Embryonic facial prominence (tissue), 1 donor: ENCODE results near the gene ATP13A4.

Source experiments
- DNase-seq: peaks from one replicate; pipeline ENCODE4 v3.0.0-alpha.2; 2016; ENCODE audit errors: extremely low spot score

The ATP13A4 gene

DNA sequence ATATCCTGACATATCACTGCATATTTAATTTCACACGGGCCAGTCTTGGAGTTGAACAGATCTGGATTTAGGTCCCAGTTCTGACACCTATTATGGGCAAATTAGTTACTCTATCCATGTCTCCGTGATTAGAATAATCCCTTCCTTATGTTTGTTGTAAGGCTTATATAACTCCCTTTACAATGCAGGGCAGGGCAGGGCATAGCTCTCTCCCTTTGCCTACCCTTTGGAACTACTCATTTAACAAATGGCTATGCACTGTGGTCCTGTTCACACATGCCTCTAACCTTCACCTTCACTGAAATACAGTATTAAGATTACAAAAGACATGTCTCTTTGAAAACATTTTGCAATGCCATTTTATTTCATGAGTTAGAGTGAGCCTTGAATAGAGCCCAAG lies 151.4 kb downstream of the ATP13A4 start:
- no peak for DNase-seq

DNA sequence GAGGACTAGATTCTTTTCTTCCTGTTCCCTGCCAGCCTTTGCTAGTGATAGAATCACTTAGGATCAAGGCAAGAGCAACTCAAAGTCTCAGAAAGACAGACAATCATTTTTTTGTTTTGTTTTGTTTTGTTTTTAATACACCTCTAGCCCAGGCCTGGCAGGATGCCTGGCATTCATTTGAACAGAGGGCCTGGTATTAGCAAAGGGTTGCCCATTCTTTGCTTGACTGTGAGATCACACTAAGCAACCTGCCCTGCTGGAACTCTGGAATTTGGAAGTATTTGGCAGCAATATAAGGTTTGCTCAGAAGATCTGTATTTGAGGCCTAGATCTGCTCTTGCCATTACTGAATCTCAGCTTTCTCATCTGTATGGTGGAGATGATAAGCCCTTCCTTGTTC lies 154.4 kb downstream of the ATP13A4 start:
- DNase-seq = no peak

DNA sequence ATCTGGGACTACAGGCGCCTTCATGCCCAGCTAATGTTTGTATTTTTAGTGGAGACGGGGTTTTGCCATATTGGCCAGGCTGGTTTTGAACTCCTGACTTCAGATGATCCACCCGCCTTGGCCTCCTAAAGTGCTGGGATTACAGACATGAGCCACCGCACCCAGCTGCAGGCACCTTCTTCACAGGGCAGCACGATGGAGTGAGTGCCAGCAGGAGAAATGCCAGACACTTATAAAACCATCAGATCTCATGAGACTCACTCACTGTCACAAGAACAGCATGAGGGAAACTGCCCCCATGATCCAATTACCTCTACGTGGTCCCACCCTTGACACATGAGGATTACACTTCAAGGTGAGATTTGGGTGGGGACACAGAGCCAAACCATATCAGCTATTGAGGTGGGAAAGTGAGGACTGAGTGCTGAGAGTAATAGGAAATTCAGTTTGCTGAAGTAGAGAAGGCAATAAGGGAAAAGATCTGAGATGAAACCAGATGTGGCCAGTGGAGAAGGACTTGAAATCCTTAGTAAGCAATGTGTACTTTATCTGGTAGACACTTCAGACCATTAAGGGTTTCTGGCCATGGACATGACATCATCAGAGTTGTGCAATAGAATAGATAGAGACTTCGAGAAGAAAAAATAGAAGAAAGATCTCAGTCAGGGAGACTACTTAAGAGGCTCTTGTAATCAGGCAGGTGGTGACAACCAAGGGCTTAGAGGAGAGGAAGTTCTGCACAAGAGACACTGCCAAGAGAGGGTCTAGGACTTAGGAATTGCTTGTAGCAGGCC lies 158.0 kb downstream of the ATP13A4 start:
- DNase-seq = no peak

DNA sequence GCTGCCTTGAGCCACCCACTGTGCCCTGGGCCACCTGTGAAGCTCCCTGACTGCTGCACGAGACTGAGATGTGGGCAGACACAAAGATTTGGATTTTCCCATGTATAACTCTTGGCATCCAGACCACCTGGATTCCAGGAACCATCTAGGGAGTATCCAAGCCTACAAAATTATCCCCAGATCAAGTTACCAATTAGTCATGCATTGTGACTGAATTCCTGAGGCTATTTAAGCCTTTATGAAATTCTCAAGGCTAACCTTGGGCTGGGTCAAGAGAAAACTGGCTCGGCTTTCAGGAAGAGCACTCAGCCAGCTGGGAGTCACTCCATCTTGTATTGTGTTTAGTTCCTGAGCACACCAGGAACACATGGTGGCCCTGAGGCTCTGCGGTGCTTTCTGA lies 162.8 kb downstream of the ATP13A4 start:
- no peak for DNase-seq

DNA sequence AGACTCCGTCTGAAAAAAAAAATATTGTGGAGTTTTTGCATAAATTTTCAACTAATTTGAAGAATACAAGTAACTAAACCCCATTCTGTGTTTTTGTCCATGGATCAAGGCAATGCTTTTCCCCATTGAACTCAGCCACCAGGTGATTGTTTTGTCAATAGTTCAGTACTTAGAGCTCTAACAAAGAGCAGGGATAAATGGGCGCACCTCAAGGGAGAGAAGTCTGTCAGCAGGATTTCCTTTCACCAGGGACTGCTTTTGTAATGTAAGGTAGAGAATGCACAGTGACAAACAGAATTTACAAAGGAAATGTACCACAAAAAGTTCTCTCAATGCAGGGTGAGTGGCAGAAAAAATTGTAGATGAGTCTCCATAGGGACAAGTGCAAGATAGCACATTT lies 165.4 kb downstream of the ATP13A4 start:
- no peak for DNase-seq

DNA sequence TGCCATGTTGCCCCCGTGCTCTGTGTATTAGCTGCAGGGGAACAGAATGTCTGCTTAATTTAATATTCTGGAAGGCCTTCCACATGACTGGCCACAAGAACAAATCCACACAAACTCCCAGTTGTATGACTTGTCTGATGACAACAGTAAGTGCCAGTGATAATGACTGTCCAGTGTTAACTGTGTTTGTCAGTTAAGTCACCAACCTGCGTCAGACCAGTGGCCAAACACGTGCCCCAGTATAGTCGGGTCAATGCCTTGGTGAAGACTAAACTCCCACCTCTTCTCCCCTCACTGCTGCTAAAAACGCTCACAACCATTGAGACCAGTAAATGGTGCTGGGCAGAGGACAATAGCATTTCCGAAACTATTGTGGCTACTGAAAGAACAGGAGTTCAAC lies 166.3 kb downstream of the ATP13A4 start:
- no peak for DNase-seq

DNA sequence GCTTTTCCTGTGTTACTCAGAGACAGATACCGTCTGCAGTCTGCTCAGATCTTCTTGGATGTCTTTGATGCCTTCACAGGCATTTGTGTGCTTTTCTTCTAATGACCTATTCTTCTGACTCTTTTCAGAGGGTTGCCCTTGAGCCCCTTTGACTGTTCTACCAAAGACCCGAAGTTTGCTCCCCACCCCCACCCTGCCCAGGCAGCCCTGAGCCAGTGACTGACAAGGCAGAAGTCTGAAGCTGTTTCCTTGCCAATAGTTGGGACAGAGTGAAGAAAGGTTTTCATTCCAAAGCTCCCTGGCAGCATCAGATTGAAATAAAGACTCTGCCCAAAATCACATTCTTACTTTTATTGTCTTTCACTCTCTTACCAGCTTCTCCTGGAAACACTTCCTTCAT lies 167.1 kb downstream of the ATP13A4 start:
- no peak for DNase-seq

DNA sequence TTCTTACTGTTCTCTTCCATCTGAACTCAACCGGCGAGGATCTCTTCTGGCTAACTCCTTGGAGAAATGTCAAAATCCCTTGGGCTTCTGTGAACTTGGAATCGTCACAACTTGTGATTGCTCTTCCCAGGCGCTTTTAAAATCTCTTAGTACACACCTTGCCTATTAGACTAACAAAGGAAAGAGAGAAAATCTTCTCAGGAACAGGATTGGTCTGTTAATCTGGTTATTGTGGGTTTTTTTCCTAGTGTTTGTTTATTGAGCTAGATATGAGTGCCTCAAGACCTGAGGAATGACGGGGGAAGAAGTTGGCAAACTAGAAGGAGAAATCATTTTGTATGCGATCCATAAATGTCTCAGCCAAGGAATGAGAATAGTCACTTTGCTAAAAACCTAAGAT lies 176.0 kb downstream of the ATP13A4 start, which contains the start of gene ATP13A5:
Gene ATP13A5, minus strand, starts transcription at position 48 of the 400 bp plus-strand sequence. Its CDS starts 28 bp downstream, at position 20.
- no peak for DNase-seq

DNA sequence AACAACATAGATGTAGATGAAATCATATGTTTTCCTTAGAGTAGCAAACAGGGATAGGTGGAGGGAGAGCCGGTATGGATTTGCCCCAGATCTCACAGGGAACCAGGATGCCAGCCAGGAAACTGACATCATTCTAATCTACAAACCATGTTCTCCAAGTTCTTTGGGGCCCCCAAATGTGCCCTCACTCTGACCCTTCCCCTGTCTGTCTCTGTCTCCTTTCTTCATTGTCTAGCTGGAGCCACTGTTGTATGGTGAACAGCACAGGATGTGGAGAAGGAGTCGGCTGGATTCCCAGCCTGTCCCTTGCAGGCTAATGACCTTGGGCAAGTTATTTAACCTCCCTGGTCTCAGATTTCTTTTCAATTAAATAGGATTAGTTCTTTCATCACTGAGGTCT lies 177.1 kb downstream of the ATP13A4 start:
- no peak for DNase-seq

DNA sequence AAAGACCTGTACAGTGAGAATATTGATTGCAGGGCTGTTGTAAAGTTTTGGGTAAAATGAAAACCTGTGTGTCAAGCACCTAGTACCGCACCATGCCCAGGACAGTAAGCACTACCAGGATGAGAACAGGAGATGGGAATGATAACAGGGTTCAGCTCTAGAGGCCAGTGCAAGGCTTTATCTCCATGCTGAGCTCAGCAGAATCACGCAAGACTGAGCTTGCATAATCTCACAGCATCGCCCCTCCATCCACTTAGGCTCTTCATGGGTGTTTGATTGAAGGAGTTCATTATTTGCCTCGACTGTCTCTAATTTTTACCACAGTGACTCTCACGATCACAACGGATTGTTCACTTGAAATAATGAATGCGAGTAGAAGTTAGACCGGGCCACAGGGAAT lies 179.1 kb downstream of the ATP13A4 start:
- no peak for DNase-seq

DNA sequence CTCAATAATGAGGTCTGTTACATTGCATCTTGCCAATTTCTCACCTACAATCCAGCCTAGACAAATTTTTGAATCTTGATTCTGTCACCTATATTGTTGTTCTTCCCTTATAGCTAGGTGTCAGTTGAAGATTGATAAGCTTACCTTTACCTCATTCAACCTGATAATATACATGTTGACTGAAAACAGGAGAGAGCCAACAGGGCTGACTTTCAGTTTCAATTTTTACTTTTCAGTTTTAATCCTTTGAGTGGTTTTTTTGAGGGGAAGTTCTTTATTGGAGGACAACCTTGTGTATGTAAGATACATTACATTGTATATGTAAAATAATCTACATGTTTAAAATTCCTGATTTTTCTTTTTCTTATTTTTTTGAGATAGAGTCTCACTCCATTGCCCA lies 181.9 kb downstream of the ATP13A4 start:
- DNase-seq = no peak

DNA sequence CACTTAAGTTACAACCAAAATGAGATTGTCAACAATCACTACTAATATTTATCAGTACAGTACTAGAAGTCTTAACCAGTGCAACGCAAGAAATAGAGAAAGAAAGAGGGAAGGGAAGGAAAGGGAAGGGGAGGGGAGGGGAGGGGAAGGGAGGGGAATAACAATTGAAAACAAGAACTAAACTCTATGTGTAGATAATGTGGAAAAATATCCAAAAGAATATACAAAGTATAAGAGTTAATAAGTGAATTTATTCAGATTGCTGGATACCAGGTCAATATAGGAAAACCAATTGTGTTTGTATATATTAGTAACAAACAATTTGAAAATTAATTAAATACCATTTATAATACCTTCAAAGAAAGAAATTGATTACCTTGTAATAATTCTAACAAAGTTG lies 186.8 kb downstream of the ATP13A4 start:
- no peak for DNase-seq

DNA sequence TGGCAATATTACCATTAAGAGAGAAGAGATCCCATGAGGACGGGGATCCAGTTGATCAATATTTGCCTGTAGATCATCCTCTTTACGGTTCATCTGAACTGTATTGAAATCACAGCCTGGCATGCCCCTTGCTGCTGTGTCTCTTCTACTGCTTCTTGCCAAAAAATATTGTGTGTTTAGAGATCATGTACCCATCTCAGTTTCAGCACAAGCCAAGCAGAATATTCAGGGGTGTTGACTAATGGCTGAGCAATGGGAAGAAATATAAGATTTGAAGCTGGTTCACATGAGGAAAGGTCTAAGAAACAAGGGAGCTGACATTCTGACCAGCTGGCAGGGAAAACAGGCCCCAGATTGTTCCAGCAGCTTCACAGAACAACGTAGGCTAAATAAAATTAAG lies 197.4 kb downstream of the ATP13A4 start:
- DNase-seq = no peak

DNA sequence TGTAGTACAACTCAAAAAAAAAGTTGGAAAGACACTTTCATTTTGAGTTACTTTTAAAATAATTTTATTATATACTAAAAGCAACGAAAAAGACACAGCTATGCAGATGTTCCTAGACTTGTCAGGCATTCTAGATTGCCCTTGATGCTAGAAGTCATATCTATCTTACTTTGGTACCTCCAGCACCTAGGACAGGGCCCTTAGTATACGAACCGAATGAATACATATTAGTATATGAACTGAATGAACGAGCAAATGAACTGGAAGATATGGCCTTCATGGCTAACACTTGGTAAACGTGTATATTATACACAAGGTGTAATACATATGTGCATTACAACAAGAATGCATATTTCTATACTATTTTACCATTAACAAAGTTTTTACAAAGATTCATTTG lies 200.3 kb downstream of the ATP13A4 start:
- no peak for DNase-seq
